ENCODE data around the gene BTBD1. TPM values are rescaled to one million over a fixed set of nuclear protein-coding genes. Genes with fewer than 3 reads are reported as not detected.
"Not testable (repeated sequence)": the region's sequence is repeated elsewhere in the genome, so short reads cannot be mapped to it uniquely, and the experiment has no call there.

Gene BTBD1
- total RNA-seq, 1 donor from 2014 or later, result 85.4 TPM

- Histone ChIP-seq H3K27me3 (ENCODE audit: control insufficient read depth, insufficient read depth, low read length) (peaks cover 6% of the 10 kb centered on the region), H3K36me3 (ENCODE audit: control insufficient read depth, insufficient read depth, low read length) (no peaks in the 10 kb centered on the region), H3K4me3 (ENCODE audit: low read depth, low read length) (no peak overlapping the region)
- TF ChIP-seq CTCF (IDR thresholded peaks at IDR 0.05; ENCODE audit: insufficient read depth, low read length, poor library complexity, severe bottlenecking), result no peak
- no peak for DNase-seq (ENCODE audit: low read depth)
Measured at GRCh38 chr15:83081256-83082014, 14.4 kb upstream of the BTBD1 start.

- DNase-seq (ENCODE audit: low read depth), result no peak
- Histone ChIP-seq H3K4me3 (ENCODE audit: low read depth, low read length) (no peak overlapping the region), H3K36me3 (ENCODE audit: control insufficient read depth, insufficient read depth, low read length) (no peaks in the 10 kb centered on the region), H3K27me3 (ENCODE audit: control insufficient read depth, insufficient read depth, low read length) (peaks cover 6% of the 10 kb centered on the region)
- TF ChIP-seq CTCF (IDR thresholded peaks at IDR 0.05; ENCODE audit: insufficient read depth, low read length, poor library complexity, severe bottlenecking), result no peak
Measured at GRCh38 chr15:83078712-83079111, 11.7 kb upstream of the BTBD1 start.

GRCh38 chr15:83077491-83078230, 10.6 kb upstream of the BTBD1 start:
- peaks cover 6% of the 10 kb centered on the region for H3K27me3 ChIP-seq (ENCODE audit: control insufficient read depth, insufficient read depth, low read length)
- no peak overlapping the region for H3K4me3 ChIP-seq (ENCODE audit: low read depth, low read length)
- DNase-seq (ENCODE audit: low read depth), result no peak
- H3K36me3 ChIP-seq (ENCODE audit: control insufficient read depth, insufficient read depth, low read length), result no peaks in the 10 kb centered on the region
- TF ChIP-seq CTCF (IDR thresholded peaks at IDR 0.05; ENCODE audit: insufficient read depth, low read length, poor library complexity, severe bottlenecking), result no peak

GRCh38 chr15:83069211-83069642, 2.2 kb upstream of the BTBD1 start:
- not testable (repeated sequence) for DNase-seq (ENCODE audit: low read depth); H3K36me3 ChIP-seq (ENCODE audit: control insufficient read depth, insufficient read depth, low read length); H3K4me3 ChIP-seq (ENCODE audit: low read depth, low read length); H3K27me3 ChIP-seq (ENCODE audit: control insufficient read depth, insufficient read depth, low read length)

- H3K27me3 ChIP-seq (ENCODE audit: control insufficient read depth, insufficient read depth, low read length), result no peaks in the 10 kb centered on the region
- no peak for TF ChIP-seq CTCF (IDR thresholded peaks at IDR 0.05; ENCODE audit: insufficient read depth, low read length, poor library complexity, severe bottlenecking)
- no peak for DNase-seq (ENCODE audit: low read depth)
- H3K36me3 ChIP-seq (ENCODE audit: control insufficient read depth, insufficient read depth, low read length), result no peaks in the 10 kb centered on the region
- H3K4me3 ChIP-seq (ENCODE audit: low read depth, low read length), result no peak overlapping the region
Measured at GRCh38 chr15:83068054-83068453, 1.0 kb upstream of the BTBD1 start.

GRCh38 chr15:83067638-83067962, 548 bp upstream of the BTBD1 start:
- Histone ChIP-seq H3K27me3 (ENCODE audit: control insufficient read depth, insufficient read depth, low read length) (no peaks in the 10 kb centered on the region), H3K36me3 (ENCODE audit: control insufficient read depth, insufficient read depth, low read length) (no peaks in the 10 kb centered on the region), H3K4me3 (ENCODE audit: low read depth, low read length) (peak overlapping the region; percentile 62)
- DNase-seq (ENCODE audit: low read depth), result no peak
- TF ChIP-seq CTCF (IDR thresholded peaks at IDR 0.05; ENCODE audit: insufficient read depth, low read length, poor library complexity, severe bottlenecking), result no peak

Data from kidney epithelial cell (primary cell).